Fibroblast of lung (primary cell): ENCODE data around the gene CHCHD1.

Experiments used
- CTCF ChIP-seq, 2 donors: IDR thresholded peaks in 1 of 2; conservative IDR thresholded peaks in 1 of 2; 1 replicate in 1 of 2; 2 replicates in 1 of 2; pipeline ENCODE4 v1.5.1; 2011 to 2012; ENCODE audit warnings: low read length in 2 of 2, control low read depth in 1 of 2, inconsistent platforms in 1 of 2, low read depth in 1 of 2, mild to moderate bottlenecking in 1 of 2
- EZH2 ChIP-seq: IDR thresholded peaks from 2 replicates; pipeline ENCODE4 v1.5.1; 2012; ENCODE audit warnings: low read length, control low read depth, mild to moderate bottlenecking; ENCODE audit errors: missing control alignments

GRCh38 chr10:73743327-73743904 lies 38.4 kb upstream of the CHCHD1 start:
- TF ChIP-seq CTCF (conservative IDR thresholded peaks at IDR 0.05 in 1 of 2, IDR thresholded peaks at IDR 0.05 in 1 of 2; ENCODE audit: low read depth in 1 of 2, low read length in 2 of 2) (no peak), EZH2 (no peak)
